ENCODE results near the gene CDC37L1. TPM values are rescaled to one million over a fixed set of nuclear protein-coding genes. Genes with fewer than 3 reads are reported as not detected.

CDC37L1 gene
- total and polyA plus RNA-seq, 2 of the 8 experiments (the other 6 are each of a cell fraction or from before 2014, with no cell fraction given), result 4.6 to 23.8 TPM

GRCh38 chr9:4716163-4716562, 36.8 kb downstream of the CDC37L1 start (continued):
- TF ChIP-seq NRF1 (IDR thresholded peaks at IDR 0.05; ENCODE audit: low read depth, low read length) (no peak), CTBP2 (IDR thresholded peaks at IDR 0.05; ENCODE audit: borderline replicate concordance, insufficient read depth, insufficient read length, low read length) (no peak), TBP (IDR thresholded peaks at IDR 0.05; ENCODE audit: low read depth, low read length) (no peak), JUND (IDR thresholded peaks at IDR 0.05; ENCODE audit: low read length) (no peak), SP2 (IDR thresholded peaks at IDR 0.05; ENCODE audit: low read length) (no peak), HDAC6 (IDR thresholded peaks at IDR 0.05; ENCODE audit: low read depth, low read length) (no peak), PHF8 (conservative IDR thresholded peaks at IDR 0.05; ENCODE audit: low read depth, low read length) (no peak), SIN3A (conservative IDR thresholded peaks at IDR 0.05 in 1 of 2, IDR thresholded peaks at IDR 0.05 in 1 of 2; ENCODE audit: low read depth in 1 of 2, low read length in 2 of 2) (no peak), POLR2A (IDR thresholded peaks at IDR 0.05; ENCODE audit: control extremely low read depth in 1 of 2, low read depth in 2 of 2, low read length in 2 of 2) (no peak)
- TF ChIP-seq, protein P1, sequence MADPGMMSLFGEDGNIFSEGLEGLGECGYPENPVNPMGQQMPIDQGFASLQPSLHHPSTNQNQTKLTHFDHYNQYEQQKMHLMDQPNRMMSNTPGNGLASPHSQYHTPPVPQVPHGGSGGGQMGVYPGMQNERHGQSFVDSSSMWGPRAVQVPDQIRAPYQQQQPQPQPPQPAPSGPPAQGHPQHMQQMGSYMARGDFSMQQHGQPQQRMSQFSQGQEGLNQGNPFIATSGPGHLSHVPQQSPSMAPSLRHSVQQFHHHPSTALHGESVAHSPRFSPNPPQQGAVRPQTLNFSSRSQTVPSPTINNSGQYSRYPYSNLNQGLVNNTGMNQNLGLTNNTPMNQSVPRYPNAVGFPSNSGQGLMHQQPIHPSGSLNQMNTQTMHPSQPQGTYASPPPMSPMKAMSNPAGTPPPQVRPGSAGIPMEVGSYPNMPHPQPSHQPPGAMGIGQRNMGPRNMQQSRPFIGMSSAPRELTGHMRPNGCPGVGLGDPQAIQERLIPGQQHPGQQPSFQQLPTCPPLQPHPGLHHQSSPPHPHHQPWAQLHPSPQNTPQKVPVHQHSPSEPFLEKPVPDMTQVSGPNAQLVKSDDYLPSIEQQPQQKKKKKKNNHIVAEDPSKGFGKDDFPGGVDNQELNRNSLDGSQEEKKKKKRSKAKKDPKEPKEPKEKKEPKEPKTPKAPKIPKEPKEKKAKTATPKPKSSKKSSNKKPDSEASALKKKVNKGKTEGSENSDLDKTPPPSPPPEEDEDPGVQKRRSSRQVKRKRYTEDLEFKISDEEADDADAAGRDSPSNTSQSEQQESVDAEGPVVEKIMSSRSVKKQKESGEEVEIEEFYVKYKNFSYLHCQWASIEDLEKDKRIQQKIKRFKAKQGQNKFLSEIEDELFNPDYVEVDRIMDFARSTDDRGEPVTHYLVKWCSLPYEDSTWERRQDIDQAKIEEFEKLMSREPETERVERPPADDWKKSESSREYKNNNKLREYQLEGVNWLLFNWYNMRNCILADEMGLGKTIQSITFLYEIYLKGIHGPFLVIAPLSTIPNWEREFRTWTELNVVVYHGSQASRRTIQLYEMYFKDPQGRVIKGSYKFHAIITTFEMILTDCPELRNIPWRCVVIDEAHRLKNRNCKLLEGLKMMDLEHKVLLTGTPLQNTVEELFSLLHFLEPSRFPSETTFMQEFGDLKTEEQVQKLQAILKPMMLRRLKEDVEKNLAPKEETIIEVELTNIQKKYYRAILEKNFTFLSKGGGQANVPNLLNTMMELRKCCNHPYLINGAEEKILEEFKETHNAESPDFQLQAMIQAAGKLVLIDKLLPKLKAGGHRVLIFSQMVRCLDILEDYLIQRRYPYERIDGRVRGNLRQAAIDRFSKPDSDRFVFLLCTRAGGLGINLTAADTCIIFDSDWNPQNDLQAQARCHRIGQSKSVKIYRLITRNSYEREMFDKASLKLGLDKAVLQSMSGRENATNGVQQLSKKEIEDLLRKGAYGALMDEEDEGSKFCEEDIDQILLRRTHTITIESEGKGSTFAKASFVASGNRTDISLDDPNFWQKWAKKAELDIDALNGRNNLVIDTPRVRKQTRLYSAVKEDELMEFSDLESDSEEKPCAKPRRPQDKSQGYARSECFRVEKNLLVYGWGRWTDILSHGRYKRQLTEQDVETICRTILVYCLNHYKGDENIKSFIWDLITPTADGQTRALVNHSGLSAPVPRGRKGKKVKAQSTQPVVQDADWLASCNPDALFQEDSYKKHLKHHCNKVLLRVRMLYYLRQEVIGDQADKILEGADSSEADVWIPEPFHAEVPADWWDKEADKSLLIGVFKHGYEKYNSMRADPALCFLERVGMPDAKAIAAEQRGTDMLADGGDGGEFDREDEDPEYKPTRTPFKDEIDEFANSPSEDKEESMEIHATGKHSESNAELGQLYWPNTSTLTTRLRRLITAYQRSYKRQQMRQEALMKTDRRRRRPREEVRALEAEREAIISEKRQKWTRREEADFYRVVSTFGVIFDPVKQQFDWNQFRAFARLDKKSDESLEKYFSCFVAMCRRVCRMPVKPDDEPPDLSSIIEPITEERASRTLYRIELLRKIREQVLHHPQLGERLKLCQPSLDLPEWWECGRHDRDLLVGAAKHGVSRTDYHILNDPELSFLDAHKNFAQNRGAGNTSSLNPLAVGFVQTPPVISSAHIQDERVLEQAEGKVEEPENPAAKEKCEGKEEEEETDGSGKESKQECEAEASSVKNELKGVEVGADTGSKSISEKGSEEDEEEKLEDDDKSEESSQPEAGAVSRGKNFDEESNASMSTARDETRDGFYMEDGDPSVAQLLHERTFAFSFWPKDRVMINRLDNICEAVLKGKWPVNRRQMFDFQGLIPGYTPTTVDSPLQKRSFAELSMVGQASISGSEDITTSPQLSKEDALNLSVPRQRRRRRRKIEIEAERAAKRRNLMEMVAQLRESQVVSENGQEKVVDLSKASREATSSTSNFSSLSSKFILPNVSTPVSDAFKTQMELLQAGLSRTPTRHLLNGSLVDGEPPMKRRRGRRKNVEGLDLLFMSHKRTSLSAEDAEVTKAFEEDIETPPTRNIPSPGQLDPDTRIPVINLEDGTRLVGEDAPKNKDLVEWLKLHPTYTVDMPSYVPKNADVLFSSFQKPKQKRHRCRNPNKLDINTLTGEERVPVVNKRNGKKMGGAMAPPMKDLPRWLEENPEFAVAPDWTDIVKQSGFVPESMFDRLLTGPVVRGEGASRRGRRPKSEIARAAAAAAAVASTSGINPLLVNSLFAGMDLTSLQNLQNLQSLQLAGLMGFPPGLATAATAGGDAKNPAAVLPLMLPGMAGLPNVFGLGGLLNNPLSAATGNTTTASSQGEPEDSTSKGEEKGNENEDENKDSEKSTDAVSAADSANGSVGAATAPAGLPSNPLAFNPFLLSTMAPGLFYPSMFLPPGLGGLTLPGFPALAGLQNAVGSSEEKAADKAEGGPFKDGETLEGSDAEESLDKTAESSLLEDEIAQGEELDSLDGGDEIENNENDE (IDR thresholded peaks at IDR 0.05; ENCODE audit: insufficient replicate concordance, low read length), result no peak
